GM19455 (cell line): ENCODE data around the gene RBFOX1.

Source experiments
- ATAC-seq: cut with Tn5 transposase; IDR thresholded peaks from one replicate; pipeline ENCODE4 v1.9.1; 2021; ENCODE audit not compliant: unreplicated experiment

The RBFOX1 gene

DNA sequence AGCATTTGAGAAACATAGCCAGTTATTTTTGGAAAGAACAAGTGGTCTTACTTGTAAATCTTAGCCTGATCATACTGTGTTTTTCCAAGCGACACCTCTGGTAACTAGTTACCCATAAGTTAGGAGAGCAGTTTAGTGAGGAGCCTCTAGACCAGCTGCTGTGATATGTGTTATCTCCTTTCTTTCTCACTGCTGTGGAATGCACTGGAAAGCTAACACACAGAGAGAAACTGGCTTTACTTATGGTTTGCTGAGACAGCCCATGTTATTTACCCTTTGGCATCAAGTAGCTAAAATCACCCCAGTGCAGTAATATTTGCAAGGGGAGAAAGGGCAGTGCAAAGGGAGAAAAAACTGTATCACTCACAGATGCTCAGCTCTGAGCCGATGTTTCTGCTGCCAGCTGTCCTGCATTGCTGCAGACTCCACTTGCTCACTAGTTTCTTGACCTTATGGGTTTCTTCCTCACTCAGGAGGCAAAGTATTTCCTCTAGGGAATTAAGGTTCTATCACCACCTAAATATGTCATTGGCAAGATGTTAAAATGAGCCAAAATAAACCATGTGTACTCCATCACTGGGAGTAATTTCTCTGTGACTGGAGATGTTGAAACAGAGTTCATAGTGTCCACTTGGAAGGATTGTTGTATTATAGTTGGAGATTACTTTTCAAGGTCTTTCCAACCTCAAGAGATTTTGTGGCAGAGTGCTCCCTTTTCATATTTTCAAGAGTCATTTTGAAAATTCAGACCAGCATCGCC is 2.3 kb downstream of the RBFOX1 start:
- ATAC-seq = no peak

DNA sequence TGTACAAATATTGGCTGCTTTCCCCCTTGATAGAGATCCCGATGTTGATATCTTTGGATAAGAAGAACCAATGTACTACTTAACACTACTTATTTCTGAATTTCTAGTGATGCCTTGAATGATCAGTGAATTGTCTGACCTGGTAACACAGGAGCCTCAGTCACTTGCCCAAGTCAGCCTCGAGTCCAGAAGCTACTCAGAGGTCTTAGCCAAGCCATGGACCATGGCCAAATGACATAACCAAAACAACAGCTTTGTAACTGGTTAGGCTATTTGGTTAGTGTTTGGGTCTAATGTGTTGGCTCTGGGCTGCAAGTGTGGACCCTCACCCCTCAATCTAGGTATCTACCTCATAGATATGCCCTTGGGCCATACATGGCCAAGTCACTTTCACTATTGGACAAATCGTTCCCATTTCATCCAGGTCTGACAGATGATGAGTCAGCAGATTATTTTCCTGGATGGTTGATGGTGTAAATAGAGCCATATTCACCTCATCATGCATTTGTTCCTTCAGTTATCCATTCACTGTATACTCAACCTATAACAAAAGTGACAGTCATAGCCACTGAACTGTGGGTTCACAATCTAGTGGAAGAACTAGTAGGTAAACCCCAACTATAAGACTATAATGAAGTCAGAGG is 3.5 kb downstream of the RBFOX1 start:
- ATAC-seq = no peak

DNA sequence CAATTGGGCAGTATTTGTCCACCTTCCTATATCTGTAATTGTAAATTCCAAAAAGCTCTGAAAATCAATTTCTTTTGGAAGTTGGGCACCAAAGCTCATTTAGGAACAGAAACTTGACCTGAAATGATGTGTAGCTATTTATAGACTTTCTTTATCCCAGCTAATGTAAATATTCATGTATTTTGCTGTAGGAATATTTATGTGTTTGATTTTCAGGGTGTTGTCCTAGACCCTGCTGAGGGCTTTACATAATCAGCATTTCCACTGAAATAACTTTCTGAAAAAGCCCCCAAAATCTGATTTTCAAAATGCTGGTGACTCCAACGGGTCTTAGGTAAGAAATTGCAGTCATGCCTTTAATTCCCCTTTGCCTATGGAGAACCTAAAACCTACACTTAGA is 4.1 kb downstream of the RBFOX1 start:
- ATAC-seq = no peak

DNA sequence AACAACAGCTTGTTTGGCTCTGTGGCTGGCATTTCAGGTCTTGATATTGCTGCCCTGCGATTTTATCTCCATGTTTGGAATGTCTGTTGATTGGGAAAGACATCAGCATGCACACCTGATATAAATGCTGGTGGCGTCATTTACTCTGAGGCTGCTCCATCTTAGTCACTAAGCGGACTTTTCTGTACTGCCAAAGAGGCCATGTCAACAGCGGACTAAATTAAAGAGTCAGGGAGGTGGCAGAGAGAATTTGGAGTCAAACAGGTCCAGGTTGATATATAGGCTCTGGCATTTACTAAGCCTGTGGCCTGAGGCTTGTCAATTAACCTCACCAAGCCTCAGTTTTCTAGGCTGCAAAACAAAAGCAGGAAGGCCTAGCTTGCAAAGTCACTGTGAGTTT is 6.2 kb downstream of the RBFOX1 start:
- ATAC-seq = no peak

DNA sequence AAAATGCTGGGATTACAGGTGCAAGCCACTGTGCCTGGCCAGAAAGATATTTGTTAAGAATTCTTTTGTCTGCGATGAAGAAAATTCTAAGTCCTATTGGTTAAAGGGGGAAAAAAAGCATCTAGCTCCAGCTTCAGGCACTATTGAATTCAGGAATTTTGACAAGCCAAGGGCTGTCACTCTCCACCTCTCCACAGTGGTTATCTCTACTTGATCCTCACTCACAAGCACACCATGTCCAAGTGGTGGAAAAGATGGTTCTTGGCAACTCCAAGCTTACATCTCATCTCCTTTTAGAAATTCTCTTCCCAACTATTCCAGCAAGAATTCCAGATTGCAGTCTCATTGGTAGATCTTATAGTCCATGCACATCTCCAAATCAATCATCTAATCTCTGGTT is 7.1 kb downstream of the RBFOX1 start:
- no peak for ATAC-seq

DNA sequence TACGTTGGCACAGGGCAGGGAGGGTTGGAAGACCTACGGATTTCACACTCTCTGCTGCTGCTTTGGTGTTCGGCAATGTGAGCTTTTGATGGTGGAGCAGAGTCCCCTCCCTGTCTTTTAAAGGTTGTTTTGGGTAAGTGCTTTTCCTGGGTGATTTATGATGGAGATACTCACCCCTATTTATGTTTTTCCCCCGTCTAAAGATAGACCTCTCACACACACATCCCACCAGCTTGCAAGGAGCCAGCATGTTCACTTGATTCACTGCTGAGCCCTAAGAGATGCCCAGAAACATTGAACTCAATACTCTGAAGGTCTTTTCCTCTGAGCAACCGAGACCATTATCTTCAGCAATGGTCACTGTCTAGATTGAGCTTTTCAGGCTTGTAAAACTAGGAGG is 8.3 kb downstream of the RBFOX1 start:
- ATAC-seq = no peak

DNA sequence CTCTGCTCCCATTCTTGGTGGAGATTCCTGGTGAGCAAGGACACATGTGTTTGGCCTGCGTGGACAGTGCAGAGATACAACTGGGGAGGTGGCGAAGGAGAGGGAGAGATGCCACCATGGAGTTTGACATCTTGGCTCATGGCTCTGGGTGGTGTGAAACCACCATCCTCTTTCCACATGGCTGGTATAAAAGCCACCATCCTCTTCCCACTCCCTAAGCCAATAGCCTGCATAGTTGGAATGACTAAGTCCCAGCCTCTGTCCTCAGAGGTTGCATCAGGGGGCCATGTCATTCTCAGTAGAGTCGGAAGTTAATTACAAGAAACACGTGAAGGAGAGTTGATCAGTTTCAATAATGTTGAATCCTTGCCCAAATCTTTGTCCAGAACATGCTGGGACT is 10.0 kb downstream of the RBFOX1 start:
- ATAC-seq = no peak

DNA sequence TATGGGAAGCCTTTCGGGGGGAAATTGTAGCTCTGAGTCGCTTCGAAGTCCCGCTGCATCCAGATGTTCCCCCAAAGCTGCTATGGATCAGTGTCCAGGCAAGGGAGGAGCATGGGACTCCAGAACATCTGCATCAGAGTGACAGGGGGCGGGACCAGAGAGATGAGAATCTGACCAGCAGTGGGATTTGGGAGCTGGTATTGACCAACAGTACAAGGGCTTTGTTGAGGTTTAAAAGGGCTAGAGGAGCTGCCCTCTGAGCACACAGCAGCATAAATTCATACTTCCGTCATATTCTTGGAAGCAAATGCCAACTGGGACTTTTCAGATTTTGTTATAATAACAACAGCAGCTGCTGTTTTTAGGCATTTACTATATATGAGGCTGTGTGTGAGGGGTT is 10.6 kb downstream of the RBFOX1 start:
- no peak for ATAC-seq

DNA sequence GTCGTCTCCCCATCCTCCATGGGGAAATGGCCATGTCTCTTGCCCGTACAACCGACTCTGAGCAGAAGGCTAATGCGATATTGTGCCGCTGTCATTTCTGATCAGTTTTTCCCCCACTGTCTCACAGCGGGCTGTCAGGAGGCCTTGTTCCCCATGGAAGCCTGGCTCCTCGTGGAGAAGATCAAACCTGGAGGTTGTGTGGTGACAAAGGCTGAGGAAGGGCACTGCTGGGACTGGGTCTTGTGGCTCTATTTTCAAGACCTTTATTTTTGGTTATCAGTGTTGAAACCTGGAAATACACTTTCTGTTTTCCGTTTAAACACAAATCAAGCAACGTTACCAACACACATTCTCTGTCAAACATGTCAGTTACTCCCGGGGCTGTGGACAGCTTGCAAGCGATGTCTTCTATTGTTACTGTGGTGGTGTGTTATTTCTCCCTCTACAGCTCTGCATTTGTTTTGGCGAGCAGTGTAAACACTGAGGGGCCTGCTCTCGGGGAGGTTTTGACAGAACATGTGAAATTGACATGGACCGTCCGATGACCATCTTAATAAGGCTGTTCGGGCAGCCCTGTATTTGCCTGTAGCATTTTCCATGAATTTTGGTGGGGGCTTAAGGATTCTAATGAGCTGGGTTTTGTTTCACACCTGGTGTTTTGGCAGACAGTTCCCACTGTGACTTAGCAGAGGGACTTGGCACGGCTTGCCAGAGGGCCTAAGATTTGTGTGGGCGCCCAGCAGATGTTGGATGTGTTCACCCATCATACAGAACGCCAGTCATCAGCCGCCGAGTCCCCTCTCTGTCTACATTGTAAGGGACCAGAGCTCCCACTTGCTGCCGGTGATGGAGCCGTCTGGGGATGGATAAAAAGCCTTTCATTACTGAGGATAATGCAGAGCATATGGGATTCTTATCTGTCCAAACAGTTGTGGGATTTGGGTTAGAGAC is 12.5 kb downstream of the RBFOX1 start:
- no peak for ATAC-seq

DNA sequence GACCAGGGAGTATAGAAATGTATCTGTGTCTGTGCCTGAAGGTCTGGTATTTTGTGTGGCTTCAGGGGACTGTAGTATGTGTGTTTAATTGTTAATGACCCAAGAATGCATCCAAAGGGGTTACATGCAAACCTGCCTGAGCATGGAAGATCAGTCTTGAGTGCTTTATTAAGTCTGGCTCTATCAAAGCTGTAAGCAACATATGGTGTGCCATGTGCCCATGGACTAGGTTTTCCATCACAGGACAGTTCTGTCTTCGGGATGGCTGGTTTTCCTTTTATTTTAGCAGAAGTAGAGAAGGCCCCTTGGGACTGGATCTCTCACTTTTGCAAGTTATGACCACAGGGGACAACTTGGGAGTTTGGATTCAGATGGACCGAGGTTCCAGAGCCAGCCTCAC is 18.2 kb downstream of the RBFOX1 start:
- no peak for ATAC-seq

DNA sequence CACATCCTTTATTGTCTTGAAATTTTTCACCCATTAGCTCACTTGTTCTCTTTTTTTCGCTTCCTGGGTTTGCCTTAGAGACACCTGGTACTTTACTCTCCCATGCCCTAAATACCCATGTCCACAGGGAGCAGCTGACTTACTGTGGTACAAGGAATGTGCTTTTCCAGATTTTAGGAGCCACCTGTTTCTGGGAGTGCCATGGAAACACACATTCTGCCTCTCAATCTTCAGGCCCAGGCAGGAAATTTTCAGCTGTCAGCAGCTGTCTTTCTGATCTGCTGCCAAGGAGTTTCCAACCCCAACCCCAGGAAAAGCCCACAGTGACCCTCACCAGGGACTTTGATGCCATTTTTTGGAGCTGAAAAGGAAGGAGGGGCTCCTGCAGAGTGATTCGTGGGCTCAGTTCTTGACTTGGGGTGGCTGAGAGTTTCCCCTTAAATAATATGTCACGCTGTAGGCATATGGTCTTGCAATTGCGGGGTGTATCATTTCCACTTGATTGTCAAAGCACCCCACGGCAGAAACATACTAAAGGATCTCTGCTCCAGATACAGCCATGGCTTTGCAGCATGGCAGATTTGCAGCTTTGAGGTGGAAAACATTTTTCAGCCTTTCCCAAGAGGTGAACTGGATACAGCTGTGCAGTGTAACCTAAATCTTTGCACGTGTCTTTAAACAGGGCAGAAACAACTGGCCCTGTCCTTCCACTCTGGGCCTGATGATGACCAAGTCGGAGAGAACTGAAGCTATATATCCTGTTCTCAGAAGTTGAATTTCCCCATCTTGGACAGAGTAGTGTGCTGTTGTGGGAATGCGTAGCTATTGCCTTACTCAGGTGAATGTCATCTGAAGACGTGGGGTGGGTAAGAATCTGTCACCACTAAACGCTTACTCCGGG is 19.2 kb downstream of the RBFOX1 start:
- ATAC-seq = no peak

DNA sequence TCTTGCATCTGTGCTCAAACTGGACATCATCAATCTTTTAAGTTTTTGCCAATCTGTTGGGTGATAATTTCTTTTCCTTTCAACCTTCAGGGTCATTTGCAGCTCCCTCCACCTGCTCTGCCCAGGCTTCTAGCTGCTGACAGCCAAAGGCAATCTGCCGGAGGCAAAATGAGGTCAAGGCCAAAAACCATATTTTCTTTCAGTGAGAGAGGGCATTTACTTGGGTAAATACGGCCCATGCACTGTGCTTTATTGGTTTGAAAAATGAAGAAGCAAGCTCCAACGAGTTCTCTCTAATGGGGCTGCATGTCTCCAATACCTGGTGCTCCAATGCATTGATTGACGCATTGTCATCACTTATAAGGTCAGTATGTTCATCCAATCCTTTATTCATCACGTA is 23.1 kb downstream of the RBFOX1 start:
- no peak for ATAC-seq

DNA sequence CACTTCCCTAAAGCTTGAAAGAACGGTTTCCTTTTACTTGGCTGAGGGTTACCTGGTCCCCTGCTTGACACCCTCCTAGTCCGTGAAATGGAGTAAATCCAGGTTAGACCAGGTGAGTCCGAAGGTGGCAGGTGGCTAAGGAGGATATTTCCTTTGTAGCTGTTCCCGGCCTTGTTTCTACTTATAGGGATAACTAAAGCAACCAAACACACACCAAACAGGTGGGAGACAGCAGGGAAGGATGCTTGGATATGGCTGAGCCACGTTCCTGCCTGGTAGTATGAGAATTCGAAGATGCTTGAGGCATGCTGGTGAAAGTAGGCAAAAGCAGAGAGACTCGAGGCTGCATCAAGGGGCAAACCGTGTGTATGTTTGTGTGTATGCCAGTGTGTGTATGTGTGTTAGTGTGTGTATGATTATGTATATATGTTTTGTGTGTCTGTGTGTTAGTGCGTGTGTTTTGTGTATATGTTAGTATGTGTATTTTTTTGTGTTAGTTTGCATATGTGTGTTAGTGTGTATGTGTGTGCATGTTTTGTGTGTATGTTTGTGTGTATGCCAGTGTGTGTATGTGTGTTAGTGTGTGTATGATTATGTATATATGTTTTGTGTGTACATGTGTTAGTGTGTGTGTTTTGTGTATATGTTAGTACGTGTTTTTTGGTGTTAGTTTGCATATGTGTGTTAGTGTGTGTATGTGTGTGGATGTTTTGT is 28.9 kb downstream of the RBFOX1 start:
- no peak for ATAC-seq

DNA sequence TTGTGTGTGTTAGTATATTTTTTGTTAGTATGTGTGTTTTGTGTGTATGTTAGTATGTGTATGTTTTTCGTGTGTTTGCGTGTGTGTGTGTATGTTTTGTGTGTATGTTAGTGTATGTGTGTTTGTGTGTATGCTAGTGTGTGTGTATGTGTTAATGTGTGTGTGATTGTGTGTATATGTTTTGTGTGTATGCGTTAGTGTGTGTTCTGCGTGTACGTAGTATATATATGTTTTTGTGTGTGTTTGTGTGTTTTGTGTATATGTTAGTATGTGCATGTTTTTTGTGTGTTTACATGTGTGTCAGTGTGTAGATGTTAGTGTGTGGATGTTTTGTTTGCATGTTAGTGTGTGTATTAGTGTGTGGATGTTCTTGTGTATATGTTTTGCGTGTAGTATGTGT is 29.6 kb downstream of the RBFOX1 start:
- no peak for ATAC-seq

DNA sequence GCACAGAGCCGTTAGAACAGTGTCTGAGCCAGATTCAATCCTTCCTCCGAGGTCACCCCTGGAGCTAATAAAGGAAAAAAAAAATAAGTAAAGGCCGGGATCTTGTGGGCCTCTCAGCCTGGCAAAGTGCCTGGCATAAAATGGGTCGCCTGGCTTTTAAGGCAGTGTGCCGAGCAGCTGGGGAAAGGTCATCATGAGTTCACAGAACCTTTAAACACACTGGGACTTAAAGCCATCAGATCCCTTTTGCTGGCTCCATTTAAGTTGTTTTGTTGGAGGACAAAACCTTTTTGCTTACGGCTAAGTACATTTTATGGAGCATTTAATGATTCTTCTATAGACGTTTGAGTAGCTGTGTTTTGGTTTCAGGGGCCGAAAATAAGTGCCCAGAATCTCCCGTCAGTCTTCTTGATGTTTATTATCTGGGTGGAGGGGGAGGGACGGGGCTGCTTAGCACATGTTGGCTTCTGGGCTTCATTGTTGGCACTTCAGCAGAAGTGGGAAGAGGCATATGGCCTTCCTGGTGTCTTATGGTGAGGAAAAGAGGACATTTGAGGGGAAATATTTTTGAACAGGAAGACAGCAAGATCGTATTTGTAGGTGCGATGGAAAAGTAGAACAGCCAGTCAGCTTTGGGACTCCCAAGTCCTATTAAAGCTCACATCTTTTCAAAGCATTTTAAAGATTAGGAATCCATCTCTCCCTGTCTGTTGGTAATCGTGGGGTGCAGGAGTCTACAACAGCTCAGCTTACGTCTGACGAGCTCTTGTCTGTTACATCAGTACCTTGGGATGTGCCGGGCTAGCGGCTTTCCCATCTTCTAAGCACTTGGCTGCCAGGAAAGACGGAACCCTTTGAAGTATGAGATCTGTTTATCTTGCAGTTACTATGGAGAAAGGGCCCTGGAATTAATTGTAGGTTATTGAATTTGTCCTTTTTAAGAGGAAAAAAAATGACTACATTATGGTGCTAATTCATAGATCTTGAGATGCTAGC is 31.1 kb downstream of the RBFOX1 start:
- no peak for ATAC-seq

DNA sequence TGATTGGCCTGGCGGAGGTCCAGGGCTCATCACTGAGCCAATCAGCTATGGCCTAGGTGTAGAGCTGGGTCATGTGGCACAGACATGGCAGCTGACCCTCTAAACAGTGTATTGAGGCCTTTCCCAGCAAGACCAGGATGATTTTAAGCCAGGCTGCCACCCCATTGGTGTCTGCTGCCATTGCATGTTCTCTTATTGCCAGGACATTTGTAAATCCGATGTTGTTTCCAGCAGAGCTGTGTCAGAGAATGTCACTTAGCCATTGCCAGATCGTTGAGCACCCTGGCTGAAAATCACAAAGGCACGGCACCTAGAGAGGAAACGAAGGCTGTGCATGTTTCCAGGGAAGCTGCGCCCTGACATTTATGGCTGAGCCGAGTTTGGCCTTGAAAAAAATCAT is 33.4 kb downstream of the RBFOX1 start:
- ATAC-seq = no peak

DNA sequence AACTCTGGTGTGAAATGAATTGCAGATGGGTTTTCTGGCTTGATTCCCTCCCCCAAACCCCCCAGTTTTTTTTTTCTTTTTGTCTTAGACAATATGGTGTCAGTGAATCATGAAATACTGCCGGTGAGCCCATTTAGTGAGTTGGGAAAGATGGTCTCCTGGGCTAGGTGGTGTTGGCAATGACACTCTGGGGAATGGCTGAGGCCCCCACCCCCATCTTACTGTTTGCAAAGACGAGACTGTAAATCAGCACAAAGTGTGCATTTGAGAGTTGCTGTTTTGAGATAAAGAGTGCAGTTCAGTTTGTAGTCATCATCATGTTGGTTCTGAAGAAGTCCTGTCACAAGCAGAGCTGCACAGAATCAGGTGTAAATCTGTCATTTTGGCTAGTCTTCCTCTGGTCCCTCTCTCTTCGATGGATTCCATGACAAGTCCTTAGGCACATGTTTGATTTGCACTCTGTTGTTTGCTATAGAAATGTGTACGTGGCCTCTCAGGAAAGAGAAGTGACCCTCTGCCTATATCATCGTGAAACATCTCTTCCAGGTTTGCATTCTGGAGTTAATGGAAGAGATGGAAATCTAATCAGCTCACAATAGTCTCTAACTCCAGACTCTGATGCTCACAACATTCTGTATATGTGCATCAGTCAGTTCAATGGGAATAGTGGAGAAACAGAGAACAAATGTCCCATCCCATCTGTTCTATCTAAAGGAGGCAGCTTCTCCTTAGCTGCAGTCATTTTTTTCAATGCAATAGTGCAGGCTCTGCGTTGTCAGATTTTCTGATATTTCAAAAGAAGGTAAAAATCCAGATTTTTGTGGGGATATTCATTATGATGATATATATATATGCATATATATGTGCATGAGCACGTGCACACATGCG is 34.6 kb downstream of the RBFOX1 start:
- no peak for ATAC-seq

DNA sequence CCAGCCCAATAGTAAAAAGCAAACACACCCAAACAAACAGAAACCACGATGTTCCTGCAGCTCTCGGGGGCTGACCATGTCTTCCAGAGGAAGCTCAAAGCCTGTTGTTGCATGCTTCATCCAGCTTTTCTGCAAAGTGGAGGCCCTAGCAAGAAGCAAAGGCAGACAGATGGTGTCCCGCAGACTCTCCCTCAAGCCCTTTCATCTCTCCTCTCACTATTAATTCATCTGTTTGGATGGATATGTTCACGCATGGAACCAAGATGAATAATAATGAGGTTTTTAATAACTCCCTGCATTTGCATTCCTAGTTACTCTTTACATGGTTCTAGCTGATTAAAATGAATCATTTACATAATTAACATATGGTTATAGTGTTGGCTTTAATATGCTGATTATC is 36.6 kb downstream of the RBFOX1 start:
- ATAC-seq = no peak
